Measurements from ENCODE around the gene GABARAPL2.
A peak's percentile ranks its signal among the peaks of the same experiment; 100 is the strongest.
"Not testable (repeated sequence)": the region's sequence is repeated elsewhere in the genome, so short reads cannot be mapped to it uniquely, and the experiment has no call there.

Gene GABARAPL2

DNA sequence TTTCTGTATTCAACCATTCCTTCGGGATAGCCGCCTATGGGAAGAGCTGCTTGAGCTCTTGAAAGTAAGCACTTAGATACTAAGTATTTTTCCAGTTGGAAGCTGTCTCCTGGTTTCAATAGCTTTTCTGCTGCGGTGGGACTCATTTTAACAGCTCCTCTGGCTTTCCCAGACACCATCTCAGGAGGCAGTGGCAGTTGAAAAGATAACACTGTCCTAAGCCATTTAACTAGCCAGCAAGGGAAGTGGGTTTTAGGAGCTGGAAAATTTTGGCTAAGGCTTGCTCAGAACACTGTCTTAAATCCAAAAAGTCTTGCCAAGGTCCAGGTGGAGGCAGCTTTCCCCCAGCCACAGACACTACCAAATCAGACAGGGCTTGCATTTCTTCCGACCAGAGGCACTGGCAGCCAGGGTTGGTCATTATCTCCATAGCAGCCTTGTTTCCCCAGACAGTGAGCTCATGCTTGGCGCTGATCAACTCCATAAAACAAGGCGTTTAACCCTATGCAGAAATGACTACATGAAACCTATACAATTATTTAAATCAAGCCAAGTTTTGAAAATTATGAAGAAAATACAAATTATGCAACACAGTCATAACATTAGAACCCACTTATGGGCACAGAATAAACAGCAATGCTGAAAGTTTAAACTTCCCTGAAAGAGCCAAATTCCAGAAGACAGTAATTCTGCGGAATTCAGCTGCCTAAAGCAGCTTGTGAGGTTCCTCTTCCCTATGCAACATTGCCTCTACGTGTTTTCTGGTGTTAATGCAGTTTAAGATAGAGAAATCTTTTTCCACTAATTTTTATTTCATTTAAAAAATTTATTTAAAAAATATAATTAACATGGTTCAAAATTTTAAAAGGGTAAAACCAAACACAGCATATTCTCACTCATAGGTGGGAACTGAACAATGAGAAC is 25.0 kb downstream of the GABARAPL2 start:
- DNase-seq (ENCODE audit: low read depth in 2 of 2): no peak

DNA sequence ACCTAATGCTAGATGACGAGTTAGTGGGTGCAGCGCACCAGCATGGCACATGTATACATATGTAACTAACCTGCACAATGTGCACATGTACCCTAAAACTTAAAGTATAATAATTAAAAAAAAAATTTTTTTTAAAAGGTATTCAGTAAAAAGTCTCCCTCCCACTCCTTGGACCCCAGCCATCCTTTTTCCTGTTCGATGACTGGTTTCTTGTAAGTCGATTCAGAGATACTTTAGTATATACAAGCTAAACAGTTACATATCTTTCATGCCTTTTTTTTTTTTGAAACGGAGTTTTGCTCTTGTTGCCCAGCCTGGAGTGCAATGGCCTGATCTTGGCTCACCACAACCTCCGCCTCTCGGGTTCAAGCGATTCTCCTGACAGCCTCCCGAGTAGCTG is 25.7 kb downstream of the GABARAPL2 start:
- not testable (repeated sequence) for DNase-seq (ENCODE audit: low read depth in 2 of 2)

DNA sequence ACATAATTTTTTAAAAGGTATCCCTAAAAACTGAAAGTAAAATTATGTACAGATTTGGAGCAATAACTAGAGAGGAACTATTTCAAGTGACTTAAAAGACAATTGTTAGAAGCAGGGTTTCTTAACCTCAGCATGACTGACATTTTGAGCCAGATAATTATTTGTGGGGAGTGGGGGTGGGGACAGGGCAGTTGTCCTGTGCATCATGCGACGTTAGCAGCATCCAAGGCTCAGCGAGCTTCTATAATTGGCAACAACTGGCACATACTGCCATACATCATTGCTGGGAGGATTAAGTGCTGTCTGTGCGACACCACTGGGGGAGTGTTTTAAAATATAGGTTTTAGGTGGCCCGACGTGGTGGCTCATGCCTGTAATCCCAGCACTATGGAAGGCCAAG is 27.1 kb downstream of the GABARAPL2 start:
- DNase-seq (ENCODE audit: low read depth in 2 of 2): no peak

GRCh38 chr16:75593825-75594820 is 27.9 kb downstream of the GABARAPL2 start:
- DNase-seq (ENCODE audit: low read depth in 2 of 2): no peak

GRCh38 chr16:75599452-75600277 is 33.5 kb downstream of the GABARAPL2 start:
- no peak for DNase-seq (ENCODE audit: low read depth in 2 of 2)

DNA sequence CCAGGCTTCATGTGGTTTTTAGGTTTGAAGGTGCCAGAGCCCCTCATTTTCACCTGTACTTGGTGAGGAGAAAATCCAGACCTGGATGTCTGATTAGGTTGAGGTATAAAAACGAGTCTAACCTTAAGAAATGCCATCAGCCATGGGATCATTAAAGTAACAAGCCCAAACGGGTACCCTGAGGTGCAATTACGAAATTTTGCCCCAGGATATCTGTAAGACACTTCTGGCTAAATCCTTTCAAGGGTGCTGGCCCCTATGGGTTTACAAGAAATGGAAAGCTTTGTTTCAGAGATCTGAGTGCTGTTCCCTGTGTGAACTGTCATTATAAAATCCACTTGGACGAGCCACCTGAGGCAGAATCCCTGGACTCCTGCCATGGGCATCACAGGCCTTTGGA is 37.1 kb downstream of the GABARAPL2 start:
- DNase-seq (ENCODE audit: low read depth in 2 of 2): no peak

GRCh38 chr16:75606507-75606906 is 40.3 kb downstream of the GABARAPL2 start:
- no peak for DNase-seq (ENCODE audit: low read depth in 2 of 2)

- DNase-seq (ENCODE audit: low read depth in 2 of 2): no peak
Measured at GRCh38 chr16:75614066-75614897, 48.1 kb downstream of the GABARAPL2 start.

DNA sequence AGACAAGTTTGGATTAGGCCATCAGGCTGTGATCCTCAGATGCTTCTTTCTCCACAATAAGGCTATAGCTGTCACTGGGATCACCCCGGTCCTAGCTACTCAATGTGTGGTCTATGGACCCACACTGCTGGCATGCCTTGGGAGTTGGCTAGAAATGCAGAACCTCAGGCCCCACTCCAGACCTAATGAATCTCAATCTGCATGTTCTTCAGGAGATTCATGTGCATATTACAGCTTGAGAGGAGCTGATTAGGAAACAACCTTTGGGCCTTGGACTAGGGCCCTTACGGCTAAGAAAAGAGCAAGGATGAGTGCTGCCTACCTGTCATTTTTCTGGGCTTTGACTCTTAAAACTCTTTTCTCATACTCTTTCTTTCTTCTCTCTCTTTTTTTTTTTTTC is 49.4 kb downstream of the GABARAPL2 start:
- no peak for DNase-seq (ENCODE audit: low read depth in 2 of 2)

DNA sequence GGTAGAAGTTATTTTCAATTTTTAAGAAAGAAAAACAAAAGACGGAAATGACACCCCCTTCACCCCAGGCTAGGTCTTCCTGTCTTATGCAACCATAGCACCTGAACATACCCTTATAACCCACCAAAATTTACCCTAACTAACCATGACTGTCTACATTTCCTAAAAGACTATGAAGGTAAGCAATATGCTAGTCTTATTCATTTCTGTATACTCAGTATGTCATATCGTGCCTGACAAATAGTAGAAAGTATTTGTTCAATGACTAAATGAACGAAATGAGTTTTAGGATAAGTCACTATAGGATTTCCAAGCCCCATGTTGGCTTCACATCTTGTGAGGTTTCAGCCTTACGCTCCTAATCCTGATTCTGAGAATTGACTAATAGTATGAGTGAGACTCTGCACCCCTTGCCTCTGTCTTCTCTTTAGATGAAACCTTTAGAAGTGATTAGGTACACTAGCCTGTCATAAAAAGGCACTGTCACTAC is 50.4 kb downstream of the GABARAPL2 start:
- DNase-seq (ENCODE audit: low read depth in 2 of 2): no peak

DNA sequence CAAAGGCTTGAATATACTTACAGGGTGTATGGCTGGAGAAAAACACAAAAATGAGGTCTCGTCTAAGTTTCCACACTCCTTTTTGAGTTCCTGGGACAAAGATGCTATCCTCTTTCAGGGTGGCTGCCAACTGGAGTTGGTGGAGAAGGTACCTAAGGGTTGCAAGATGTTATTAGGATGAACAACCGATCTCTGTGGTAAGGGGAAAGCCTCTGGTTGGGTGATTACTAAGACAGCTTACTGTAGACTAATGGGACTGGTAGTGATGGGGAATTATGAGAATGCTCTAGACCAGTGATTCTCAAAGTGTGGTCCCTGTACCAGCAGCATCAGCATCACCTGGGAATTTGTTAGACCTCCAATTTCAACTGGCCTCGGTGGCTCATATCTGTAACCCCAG is 50.9 kb downstream of the GABARAPL2 start:
- DNase-seq (ENCODE audit: low read depth in 2 of 2): no peak

- no peak for DNase-seq (ENCODE audit: low read depth in 2 of 2)
Measured at GRCh38 chr16:75618780-75619179, 52.6 kb downstream of the GABARAPL2 start.

DNA sequence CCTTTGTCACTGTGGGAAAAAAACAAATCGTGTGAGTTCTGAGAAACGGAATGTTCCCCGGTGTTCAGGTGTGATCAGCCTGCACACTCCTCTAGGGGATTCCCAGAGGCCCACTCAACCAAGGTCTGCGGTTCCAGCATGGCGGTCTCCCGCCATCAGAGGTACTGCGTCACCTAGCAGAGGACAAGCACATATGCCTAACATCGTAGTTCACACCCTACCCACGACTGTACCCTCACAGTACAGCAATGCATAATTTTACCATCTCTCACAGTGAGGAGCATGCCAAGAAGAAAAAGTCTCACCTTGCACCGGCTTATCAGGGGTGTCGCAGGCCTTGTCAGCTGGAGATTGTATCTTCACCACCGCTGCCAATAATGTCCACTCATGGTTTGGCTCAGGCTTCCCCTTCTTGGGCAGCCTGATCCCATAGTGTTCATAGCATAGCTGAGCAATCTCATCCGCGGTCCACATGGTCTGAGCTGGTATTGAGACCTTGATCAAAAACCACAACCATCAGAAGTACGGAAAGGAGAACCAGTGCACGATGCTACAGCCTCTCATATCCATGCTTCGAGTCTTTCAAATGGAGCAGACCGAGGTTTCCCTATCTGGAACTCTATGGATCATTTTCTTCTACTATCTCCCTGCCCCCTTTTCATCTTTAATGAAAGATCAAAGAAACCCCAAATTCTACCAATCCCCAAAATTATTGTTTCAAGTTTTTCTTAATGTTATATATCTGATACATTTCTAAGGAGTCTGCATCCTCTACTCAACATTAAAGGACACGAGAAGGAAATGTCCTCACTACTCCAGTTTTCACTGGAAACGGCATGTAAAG is 54.4 kb downstream of the GABARAPL2 start:
- DNase-seq (ENCODE audit: low read depth in 2 of 2): peak in 1 of 2 donors; percentile 13

DNA sequence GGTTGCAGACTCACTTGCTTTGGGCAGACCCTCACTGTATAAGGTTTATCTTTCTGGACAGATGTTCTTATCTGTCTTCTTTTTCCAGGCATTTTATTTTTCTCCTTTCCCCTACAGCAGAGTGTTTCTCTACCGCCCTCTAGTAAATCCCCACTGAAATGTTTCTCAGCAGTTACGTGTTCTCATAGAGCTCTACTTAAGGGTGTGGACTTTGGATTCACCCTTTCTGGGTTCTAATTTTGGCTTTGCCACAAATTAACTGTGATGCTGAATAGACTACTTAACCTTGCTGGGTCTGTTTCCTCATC is 54.9 kb downstream of the GABARAPL2 start:
- DNase-seq (ENCODE audit: low read depth in 2 of 2): no peak

GRCh38 chr16:75622761-75623605 is 56.8 kb downstream of the GABARAPL2 start, which contains the start of gene ADAT1:
Gene ADAT1 (minus strand): TSS chr16:75623281. CDS start chr16:75620799, 2,482 bp downstream.
- peak; percentile 92 to 96 for DNase-seq (ENCODE audit: low read depth in 2 of 2)

GRCh38 chr16:75624921-75625334 is 58.7 kb downstream of the GABARAPL2 start:
- no peak for DNase-seq (ENCODE audit: low read depth in 2 of 2)

GRCh38 chr16:75626806-75627205 is 60.6 kb downstream of the GABARAPL2 start:
- no peak for DNase-seq (ENCODE audit: low read depth in 2 of 2)

Measured in stimulated activated CD8-positive, alpha-beta memory T cell treated with anti-CD3 and anti-CD28 coated beads, Interleukin-7, amount 100 ng/mL, for 1 hour (primary cell).